Prostate gland (tissue), 2 donors: ENCODE measurements around the gene NACAD. TPM values are rescaled to one million over a fixed set of nuclear protein-coding genes. Genes with fewer than 3 reads are reported as not detected.
"Not testable (repeated sequence)": the region's sequence is repeated elsewhere in the genome, so short reads cannot be mapped to it uniquely, and the experiment has no call there.

Experiments
- DNase-seq: peaks from one replicate; pipeline ENCODE4 v3.0.0-alpha.2; 2019; ENCODE audit warnings: low spot score
- H3K27ac ChIP-seq, 2 donors: fragments of 200-600 bp; sonication (generic); 2 replicates each; pipeline ENCODE4 v1.5.1; 2017 to 2019
- H3K27me3 ChIP-seq: fragments of 200-600 bp; sonication (generic); replicated peaks from 2 replicates; pipeline ENCODE4 v1.5.1; 2019; ENCODE audit not compliant: insufficient read depth
- H3K36me3 ChIP-seq, 2 donors: fragments of 200-600 bp; sonication (generic); 1 replicate in 1 of 2; 2 replicates in 1 of 2; pipeline versions ENCODE4 v1.5.1 to v1.8.1; 2017 to 2019
- H3K4me1 ChIP-seq: fragments of 200-600 bp; sonication (generic); replicated peaks from 2 replicates; pipeline ENCODE4 v1.5.1; 2019
- H3K4me3 ChIP-seq, 2 donors: fragments of 200-600 bp; sonication (generic); 2 replicates each; pipeline ENCODE4 v1.5.1; 2017 to 2019
- H3K9me3 ChIP-seq: fragments of 200-600 bp; sonication (generic); 2 replicates; pipeline ENCODE4 v1.5.1; 2017
- CTCF ChIP-seq, 4 experiments: fragments of 200-600 bp in 2 of 4; fragments of 450-650 bp in 2 of 4; sonication (generic) in 2 of 4; IDR thresholded peaks; 1 replicate in 3 of 4; 2 replicates in 1 of 4; pipeline ENCODE4 v1.5.1; 2016 to 2019; ENCODE audit warnings: antibody characterized with exemption in 4 of 4, mild to moderate bottlenecking in 2 of 4, moderate library complexity in 2 of 4
- POLR2A ChIP-seq: fragments of 450-650 bp; IDR thresholded peaks from one replicate; pipeline ENCODE4 v1.6.1; 2016; ENCODE audit warnings: antibody characterized with exemption, mild to moderate bottlenecking
- POLR2AphosphoS5 ChIP-seq: sonication (generic); formaldehyde crosslinking; IDR thresholded peaks from one replicate; pipeline ENCODE4 v1.6.1; 2017; ENCODE audit warnings: antibody characterized with exemption
- WGBS: methylation state at CpG from one replicate; pipeline ENCODE4 v1.1.5; 2018; 5-methylcytosine and 5-hydroxymethylcytosine counted together
- intact Hi-C: fragments of 100-400 bp; cut with DNase I; formaldehyde crosslinking; loops from one replicate; pipeline ENCODE4 v1.14.2; 2022
- total RNA-seq, 2 donors: library from RNA; depleted of rRNA; stranded (reverse); fragments of >200 nt; gene quantifications; one replicate each; pipeline ENCODE4 v1.1.0, GENCODE V29; 2016

The NACAD gene
- total RNA-seq, 2 donors from 2014 or later, result 3.5 to 10.3 TPM

DNA sequence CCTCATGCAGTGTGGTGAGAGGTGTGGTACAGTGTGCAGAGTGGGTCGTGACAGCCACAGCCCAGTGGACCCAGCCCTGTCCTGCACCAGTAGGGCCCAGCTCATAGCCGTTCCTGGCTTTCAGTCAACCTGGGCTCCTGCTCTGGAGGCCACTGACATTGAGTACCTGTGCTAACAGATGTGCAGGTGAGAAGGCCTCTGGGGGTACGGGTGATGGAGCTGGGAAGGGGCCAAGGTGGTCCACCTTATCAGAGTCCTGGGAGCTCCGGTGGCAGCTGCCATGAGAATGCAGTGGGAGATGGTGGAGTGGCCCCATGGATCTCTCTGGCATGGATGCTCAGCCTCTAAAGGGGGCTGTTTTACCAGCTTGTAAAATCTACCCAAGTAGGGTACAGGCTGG is 28.8 kb upstream of the NACAD start:
- Histone ChIP-seq H3K9me3 (no peaks in the 10 kb centered on the region), H3K4me3 (no peak overlapping the region), H3K27ac (no peak overlapping the region), H3K4me1 (no peaks in the 10 kb centered on the region), H3K27me3 (no peaks in the 10 kb centered on the region), H3K36me3 (no peaks in the 10 kb centered on the region)
- no peak for DNase-seq
- TF ChIP-seq POLR2A (no peak), POLR2AphosphoS5 (no peak), CTCF (IDR thresholded peaks at IDR 0.05) (no peak)
- intact Hi-C loops, result loop anchor here (10.0 kb wide), 2 partner anchors 233 to 533 kb away; partner anchors contain the start of genes PURB and TMED4
- WGBS, result 85% methylated on average over 4 of the region's 4 CpGs

GRCh38 chr7:45116048-45116447 is 27.3 kb upstream of the NACAD start:
- 55% methylated on average over 1 of the region's 1 CpG for WGBS
- intact Hi-C loops, result loop anchor here (10.0 kb wide), 2 partner anchors 231 to 531 kb away; partner anchors contain the start of genes PURB and TMED4
- Histone ChIP-seq H3K27me3 (no peaks in the 10 kb centered on the region), H3K27ac (no peak overlapping the region), H3K36me3 (no peaks in the 10 kb centered on the region), H3K9me3 (no peaks in the 10 kb centered on the region), H3K4me1 (no peaks in the 10 kb centered on the region), H3K4me3 (no peak overlapping the region)
- no peak for TF ChIP-seq CTCF (IDR thresholded peaks at IDR 0.05)
- TF ChIP-seq POLR2AphosphoS5, result no peak
- no peak for TF ChIP-seq POLR2A
- no peak for DNase-seq

- no peak for DNase-seq
- Histone ChIP-seq H3K27ac (no peak overlapping the region), H3K4me3 (no peak overlapping the region), H3K9me3 (no peaks in the 10 kb centered on the region), H3K36me3 (no peaks in the 10 kb centered on the region), H3K27me3 (no peaks in the 10 kb centered on the region), H3K4me1 (no peaks in the 10 kb centered on the region)
- TF ChIP-seq POLR2AphosphoS5, result no peak
- no peak for TF ChIP-seq CTCF (IDR thresholded peaks at IDR 0.05)
- TF ChIP-seq POLR2A, result no peak
- intact Hi-C loops, result loop anchor here (5.0 to 10.0 kb wide), 4 partner anchors 113 to 530 kb away; partner anchors contain the start of genes CCM2, PURB and TMED4
Measured at GRCh38 chr7:45114926-45115325, 26.2 kb upstream of the NACAD start.

GRCh38 chr7:45114257-45114656 is 25.5 kb upstream of the NACAD start:
- whole genome bisulfite sequencing, result 33% methylated on average over 1 of the region's 1 CpG
- H3K9me3 ChIP-seq, H3K4me1 ChIP-seq, H3K36me3 ChIP-seq, DNase-seq, H3K4me3 ChIP-seq, H3K27me3 ChIP-seq, H3K27ac ChIP-seq: not testable (repeated sequence)
- intact Hi-C loops, result loop anchor here (5.0 to 10.0 kb wide), 4 partner anchors 112 to 529 kb away; partner anchors contain the start of genes CCM2, PURB and TMED4

GRCh38 chr7:45112648-45113047 is 23.9 kb upstream of the NACAD start:
- no peaks in the 10 kb centered on the region for H3K27me3 ChIP-seq
- H3K4me3 ChIP-seq, result no peak overlapping the region
- peak overlapping the region in 1 of 2 donors; percentile 78 for H3K27ac ChIP-seq
- intact Hi-C loops, result loop anchor here (5.0 to 10.0 kb wide), 4 partner anchors 110 to 528 kb away; partner anchors contain the start of genes CCM2, PURB and TMED4
- no peaks in the 10 kb centered on the region for H3K36me3 ChIP-seq
- DNase-seq, result no peak
- WGBS, result 100% methylated on average over 1 of the region's 1 CpG
- TF ChIP-seq POLR2A, result no peak
- peaks cover 5% of the 10 kb centered on the region for H3K4me1 ChIP-seq
- no peaks in the 10 kb centered on the region for H3K9me3 ChIP-seq
